Breast epithelium (tissue), 4 donors: ENCODE measurements around the gene TMED5. TPM values are rescaled to one million over a fixed set of nuclear protein-coding genes. Genes with fewer than 3 reads are reported as not detected.

ENCODE experiments used
- DNase-seq, 2 donors: peaks; one replicate each; pipeline ENCODE4 v3.0.0-alpha.2; 2019; ENCODE audit warnings: low spot score in 2 of 2
- H3K27ac ChIP-seq, 2 donors: fragments of 200-600 bp; sonication (generic) in 1 of 2; one replicate each; pipeline ENCODE4 v1.5.1; 2016 to 2019; ENCODE audit warnings: mild to moderate bottlenecking in 1 of 2
- H3K27me3 ChIP-seq, 2 donors: fragments of 200-600 bp; sonication (generic) in 1 of 2; one replicate each; pipeline versions ENCODE4 v1.5.1 to v1.6.0; 2017 to 2019; ENCODE audit warnings: control low read depth in 1 of 2, mild to moderate bottlenecking in 1 of 2
- H3K36me3 ChIP-seq: fragments of 200-600 bp; one replicate; pipeline ENCODE4 v1.5.1; 2019
- H3K4me1 ChIP-seq, 2 donors: fragments of 200-600 bp; sonication (generic); one replicate each; pipeline ENCODE4 v1.5.1; 2016 to 2019; ENCODE audit warnings: control low read depth in 1 of 2
- H3K4me3 ChIP-seq, 3 donors: fragments of 200-600 bp; sonication (generic); 1 replicate in 2 of 3; 2 replicates in 1 of 3; pipeline ENCODE4 v1.5.1; 2016 to 2019; ENCODE audit warnings: mild to moderate bottlenecking in 3 of 3, moderate library complexity in 2 of 3
- H3K9me3 ChIP-seq, 2 donors: fragments of 200-600 bp; sonication (generic) in 1 of 2; one replicate each; pipeline ENCODE4 v1.5.1; 2016 to 2019; ENCODE audit warnings: control low read depth in 1 of 2
- POLR2A ChIP-seq: fragments of 450-650 bp; IDR thresholded peaks from one replicate; pipeline ENCODE4 v1.6.1; 2016; ENCODE audit warnings: antibody characterized with exemption, mild to moderate bottlenecking, moderate library complexity
- POLR2AphosphoS5 ChIP-seq, 3 donors: sonication (generic); formaldehyde crosslinking; IDR thresholded peaks; one replicate each; pipeline ENCODE4 v1.6.1; 2017; ENCODE audit warnings: antibody characterized with exemption in 3 of 3
- intact Hi-C: fragments of 100-400 bp; cut with DNase I; formaldehyde crosslinking; loops from one replicate; pipeline ENCODE4 v1.15.1; 2023; ENCODE audit warnings: low total_unique reads
- total RNA-seq, 3 donors: library from RNA; depleted of rRNA; stranded (reverse); fragments of >200 nt; gene quantifications; one replicate each; pipeline ENCODE4 v1.1.0, GENCODE V29; 2016
- TF ChIP-seq, protein P1 (sequence below), 3 donors: fragments of 450-650 bp; IDR thresholded peaks; one replicate each; pipeline ENCODE4 v1.5.1; 2016 to 2017; ENCODE audit warnings: antibody characterized with exemption in 3 of 3, mild to moderate bottlenecking in 3 of 3, moderate library complexity in 3 of 3

Gene TMED5
- total RNA-seq, 3 donors from 2014 or later = 89.1 to 98.3 (median 97.0) TPM

DNA sequence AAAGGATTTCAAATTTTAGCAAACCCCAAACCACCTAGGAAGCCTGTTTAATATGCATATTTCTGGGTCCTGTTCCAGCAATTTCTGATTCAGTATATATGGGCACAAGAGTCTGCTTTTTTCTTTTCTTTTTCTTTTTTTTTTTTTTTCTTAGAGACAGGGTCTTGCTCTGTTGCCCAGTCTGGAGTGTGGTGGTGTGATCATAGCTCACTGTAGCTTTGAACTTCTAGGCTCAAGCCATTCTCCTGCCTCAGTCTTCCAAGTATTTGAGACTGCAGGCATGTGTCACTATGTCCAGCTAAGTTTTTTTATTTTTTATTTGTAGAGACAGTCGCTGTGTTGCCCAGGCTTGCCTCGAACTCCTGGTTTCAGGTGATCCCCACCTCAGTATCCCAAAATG lies 35.1 kb upstream of the TMED5 start:
- TF ChIP-seq, protein P1, sequence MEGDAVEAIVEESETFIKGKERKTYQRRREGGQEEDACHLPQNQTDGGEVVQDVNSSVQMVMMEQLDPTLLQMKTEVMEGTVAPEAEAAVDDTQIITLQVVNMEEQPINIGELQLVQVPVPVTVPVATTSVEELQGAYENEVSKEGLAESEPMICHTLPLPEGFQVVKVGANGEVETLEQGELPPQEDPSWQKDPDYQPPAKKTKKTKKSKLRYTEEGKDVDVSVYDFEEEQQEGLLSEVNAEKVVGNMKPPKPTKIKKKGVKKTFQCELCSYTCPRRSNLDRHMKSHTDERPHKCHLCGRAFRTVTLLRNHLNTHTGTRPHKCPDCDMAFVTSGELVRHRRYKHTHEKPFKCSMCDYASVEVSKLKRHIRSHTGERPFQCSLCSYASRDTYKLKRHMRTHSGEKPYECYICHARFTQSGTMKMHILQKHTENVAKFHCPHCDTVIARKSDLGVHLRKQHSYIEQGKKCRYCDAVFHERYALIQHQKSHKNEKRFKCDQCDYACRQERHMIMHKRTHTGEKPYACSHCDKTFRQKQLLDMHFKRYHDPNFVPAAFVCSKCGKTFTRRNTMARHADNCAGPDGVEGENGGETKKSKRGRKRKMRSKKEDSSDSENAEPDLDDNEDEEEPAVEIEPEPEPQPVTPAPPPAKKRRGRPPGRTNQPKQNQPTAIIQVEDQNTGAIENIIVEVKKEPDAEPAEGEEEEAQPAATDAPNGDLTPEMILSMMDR (IDR thresholded peaks at IDR 0.05) = no peak
- TF ChIP-seq POLR2AphosphoS5 (IDR thresholded peaks at IDR 0.05) (no peak), POLR2A (no peak)
- intact Hi-C loops = no loop called here
- H3K4me1 ChIP-seq = no peaks in the 10 kb centered on the region
- no peak for DNase-seq
- no peaks in the 10 kb centered on the region for H3K36me3 ChIP-seq
- no peak overlapping the region for H3K27ac ChIP-seq
- no peak overlapping the region for H3K4me3 ChIP-seq
- no peaks in the 10 kb centered on the region for H3K27me3 ChIP-seq
- no peaks in the 10 kb centered on the region for H3K9me3 ChIP-seq

DNA sequence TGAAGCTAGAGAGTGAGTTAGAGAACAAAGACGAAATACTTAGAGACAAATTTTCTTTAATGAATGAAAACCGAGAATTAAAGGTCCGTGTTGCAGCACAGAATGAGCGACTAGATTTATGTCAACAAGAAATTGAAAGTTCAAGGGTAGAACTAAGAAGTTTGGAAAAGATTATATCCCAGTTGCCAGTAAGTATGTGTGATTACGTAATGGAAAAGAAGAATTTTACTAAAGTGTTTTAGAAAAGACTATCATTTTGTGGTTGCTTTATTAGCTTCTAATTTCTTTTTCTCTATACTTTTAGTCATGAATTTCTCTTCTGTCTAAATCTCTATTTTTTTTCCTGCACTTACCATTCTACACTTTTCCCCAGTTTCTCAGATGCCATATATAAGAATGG lies 27.0 kb upstream of the TMED5 start:
- Histone ChIP-seq H3K27ac (no peak overlapping the region), H3K4me1 (no peaks in the 10 kb centered on the region), H3K27me3 (no peaks in the 10 kb centered on the region), H3K4me3 (no peak overlapping the region), H3K36me3 (no peaks in the 10 kb centered on the region), H3K9me3 (no peaks in the 10 kb centered on the region)
- DNase-seq = no peak
- intact Hi-C loops = no loop called here
- TF ChIP-seq POLR2AphosphoS5 (IDR thresholded peaks at IDR 0.05) (no peak), POLR2A (no peak)
- TF ChIP-seq, protein P1 (IDR thresholded peaks at IDR 0.05) = no peak

DNA sequence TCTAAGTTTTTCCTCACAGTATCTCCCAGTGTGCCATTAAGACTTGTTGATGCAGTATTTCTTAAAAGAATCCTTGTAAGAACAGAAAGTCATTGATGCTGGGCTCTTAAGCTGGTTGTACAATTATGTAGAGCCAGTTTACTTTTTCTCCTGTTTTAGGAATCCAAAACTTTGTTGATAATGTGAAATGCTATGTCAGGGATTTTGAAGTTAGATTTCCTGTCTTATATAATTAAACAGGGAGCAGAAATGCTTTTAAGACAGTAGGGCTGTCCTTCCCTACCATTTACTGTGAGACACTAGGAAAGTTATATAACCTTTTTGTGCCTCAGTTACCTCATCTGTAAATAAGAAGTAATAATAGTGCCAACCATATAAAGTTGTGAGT lies 26.3 kb upstream of the TMED5 start:
- intact Hi-C loops = no loop called here
- TF ChIP-seq POLR2A (no peak), POLR2AphosphoS5 (IDR thresholded peaks at IDR 0.05) (no peak)
- TF ChIP-seq, protein P1 (IDR thresholded peaks at IDR 0.05) = no peak

DNA sequence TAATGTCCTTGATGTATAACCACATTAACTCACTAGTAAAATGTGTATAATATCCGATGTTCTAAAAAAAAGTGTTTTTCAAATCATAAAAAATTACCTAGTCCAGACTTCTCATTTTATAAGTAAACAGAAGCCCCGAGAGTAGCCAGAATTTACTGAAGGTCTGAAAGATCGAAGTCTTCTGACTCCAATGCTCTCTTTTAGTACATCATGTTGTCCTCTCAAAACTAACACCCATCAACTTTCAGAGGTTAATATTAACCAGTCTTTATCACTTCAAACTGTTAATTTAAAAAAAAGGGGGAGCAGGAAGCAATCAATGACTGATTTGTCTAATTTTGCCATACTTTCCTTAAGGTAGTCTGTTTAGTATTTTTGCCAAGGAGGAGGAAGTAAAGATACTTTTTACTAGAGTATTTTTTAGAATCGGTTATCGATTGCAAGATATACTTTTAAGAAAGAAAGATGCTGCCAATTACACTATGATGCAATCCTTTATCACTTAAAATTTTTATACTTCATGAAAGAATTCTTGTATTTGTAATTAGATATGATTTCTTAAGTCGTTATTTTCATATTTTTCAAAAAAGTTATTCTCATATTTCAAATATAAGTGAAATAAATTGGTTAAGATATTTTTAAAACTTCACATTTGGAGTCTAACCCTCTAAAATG lies 25.8 kb upstream of the TMED5 start:
- DNase-seq = no peak
- Histone ChIP-seq H3K9me3 (no peaks in the 10 kb centered on the region), H3K4me1 (no peaks in the 10 kb centered on the region), H3K27me3 (no peaks in the 10 kb centered on the region), H3K27ac (no peak overlapping the region), H3K4me3 (no peak overlapping the region), H3K36me3 (no peaks in the 10 kb centered on the region)
- TF ChIP-seq POLR2AphosphoS5 (IDR thresholded peaks at IDR 0.05) (no peak), POLR2A (no peak)
- TF ChIP-seq, protein P1 (IDR thresholded peaks at IDR 0.05) = no peak
- intact Hi-C loops = no loop called here

More for the DNA sequence above, 26.3 kb upstream of the TMED5 start:
- no peak overlapping the region for H3K4me3 ChIP-seq
- H3K4me1 ChIP-seq = no peaks in the 10 kb centered on the region
- H3K27me3 ChIP-seq = no peaks in the 10 kb centered on the region
- no peaks in the 10 kb centered on the region for H3K9me3 ChIP-seq
- H3K36me3 ChIP-seq = no peaks in the 10 kb centered on the region
- DNase-seq = no peak
- no peak overlapping the region for H3K27ac ChIP-seq

DNA sequence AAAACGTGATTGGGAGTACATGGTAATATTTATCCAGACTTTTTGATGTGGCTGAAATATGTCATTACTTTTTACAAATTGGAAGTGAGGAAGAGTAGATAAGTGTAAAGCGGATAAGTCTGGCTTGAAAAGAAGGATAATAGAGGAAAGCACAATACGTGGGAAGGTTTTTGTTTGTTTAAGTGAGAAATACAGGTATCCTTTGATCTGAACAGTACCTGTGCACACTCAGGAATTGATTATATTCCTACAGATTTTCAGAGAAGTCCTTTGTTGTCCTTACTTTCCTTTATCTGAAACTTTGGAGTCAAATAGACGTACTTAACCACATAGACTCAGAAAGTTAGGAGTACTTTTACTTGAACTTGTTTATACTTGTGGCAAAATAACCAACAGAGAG lies 20.5 kb upstream of the TMED5 start:
- H3K36me3 ChIP-seq = no peaks in the 10 kb centered on the region
- intact Hi-C loops = no loop called here
- TF ChIP-seq, protein P1 (IDR thresholded peaks at IDR 0.05) = no peak
- TF ChIP-seq POLR2AphosphoS5 (IDR thresholded peaks at IDR 0.05) = no peak
- TF ChIP-seq POLR2A = no peak

More for the DNA sequence above, 20.5 kb upstream of the TMED5 start:
- Histone ChIP-seq H3K4me1 (no peaks in the 10 kb centered on the region), H3K27me3 (no peaks in the 10 kb centered on the region), H3K4me3 (no peak overlapping the region), H3K27ac (no peak overlapping the region), H3K9me3 (no peaks in the 10 kb centered on the region)
- DNase-seq = no peak
